Measurements from ENCODE around the gene SLC22A23. TPM values are rescaled to one million over a fixed set of nuclear protein-coding genes. Genes with fewer than 3 reads are reported as not detected.

SLC22A23 gene
- total RNA-seq, 1 experiment from 2014 or later: 5.7 TPM

DNA sequence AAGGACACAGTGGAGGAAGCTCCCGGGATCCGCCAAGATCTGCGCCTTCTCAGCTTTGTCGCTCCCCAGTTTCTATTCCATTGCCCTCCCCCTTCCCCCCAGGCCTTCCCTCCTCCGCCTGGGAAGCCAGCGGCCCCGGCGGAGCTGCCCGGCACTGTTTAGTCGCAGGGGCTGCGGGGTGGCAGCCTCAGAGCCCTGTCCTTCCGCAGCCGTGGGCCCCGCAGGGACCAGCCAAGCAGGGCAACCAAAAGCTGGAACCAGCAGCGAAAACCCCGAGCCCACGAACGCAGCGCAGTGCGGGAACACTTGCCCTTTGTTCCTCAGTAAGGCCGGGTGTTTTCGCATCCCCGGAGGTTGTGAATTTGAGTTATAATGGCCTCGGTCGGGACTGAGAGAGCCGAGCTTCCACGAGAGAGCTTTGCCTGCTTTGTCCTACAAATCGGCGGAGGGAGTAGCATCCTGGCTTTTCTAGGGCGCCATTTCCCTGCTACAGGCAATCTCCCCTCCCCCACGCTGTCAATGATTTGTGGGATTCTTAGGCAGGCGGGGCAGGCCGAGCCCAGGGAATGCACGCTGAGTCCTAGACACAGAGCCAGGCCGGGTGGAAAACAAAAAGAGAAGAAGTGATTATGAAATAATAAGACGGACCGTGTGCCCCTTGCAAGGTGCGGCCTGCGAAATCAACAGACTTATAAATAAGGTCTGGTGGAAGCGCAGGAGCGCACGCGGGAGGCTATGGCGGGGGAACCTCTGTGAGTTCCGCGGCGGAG is 225.4 kb downstream of the SLC22A23 start:
- H3K4me3 ChIP-seq (ENCODE audit: low read length): peak overlapping the region; percentile 83

DNA sequence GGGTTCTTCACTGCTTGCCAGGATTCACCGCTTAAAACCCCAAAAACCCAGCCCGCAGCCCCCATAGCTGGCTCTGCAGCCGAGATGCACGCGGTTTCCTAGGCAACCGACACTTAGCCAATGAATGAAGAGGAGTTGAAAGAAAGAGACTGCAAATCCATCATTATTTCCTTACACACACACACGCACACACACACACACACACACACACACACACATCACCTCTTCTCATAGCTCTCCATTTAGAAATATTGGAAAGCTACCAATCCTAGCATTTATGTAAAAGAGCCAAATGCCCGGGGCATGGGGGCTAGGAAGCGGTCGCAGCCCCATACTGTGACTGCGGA is 226.0 kb downstream of the SLC22A23 start:
- DNase-seq (no peak), ATAC-seq (no peak; the same call in 1 of the 2 replicates)
- Histone ChIP-seq H3K27ac (ENCODE audit: low read length) (no peak overlapping the region), H3K9me3 (ENCODE audit: low read length) (no peaks in the 10 kb centered on the region), H2AFZ (ENCODE audit: low read length) (peak overlapping the region; percentile 87), H3K79me2 (ENCODE audit: low read length) (no peaks in the 10 kb centered on the region), H3K9ac (ENCODE audit: low read length) (peak overlapping the region; percentile 51), H3K36me3 (ENCODE audit: low read depth, low read length) (no peaks in the 10 kb centered on the region), H3F3A (ENCODE audit: low read length, unreplicated experiment) (no peaks in the 10 kb centered on the region), H3K4me1 (ENCODE audit: insufficient read depth, low read length) (peaks cover 29% of the 10 kb centered on the region), H3K4me3 (ENCODE audit: low read length) (peak overlapping the region; percentile 83), H4K20me1 (ENCODE audit: low read length) (no peaks in the 10 kb centered on the region), H3K27me3 (ENCODE audit: low read length) (peaks cover 63% of the 10 kb centered on the region), H3K4me2 (ENCODE audit: low read length) (peak overlapping the region; percentile 91), H3K9me2 (replicated peaks; ENCODE audit: low read length) (no peaks in the 10 kb centered on the region)
- ChIA-PET CTCF (interaction anchor here (0.6 to 0.7 kb wide), 2 partner anchors 10 to 106 kb away, joined by 5 read pairs; no protein-coding TSS in a partner anchor), POLR2A (ENCODE audit: unreplicated experiment) (interaction anchor here (0.5 to 1.0 kb wide), 3 partner anchors 69 to 82 kb away, joined by 3 to 4 read pairs (median 3); partner anchors contain the start of gene TUBB2A)
- TF ChIP-seq, protein P1, sequence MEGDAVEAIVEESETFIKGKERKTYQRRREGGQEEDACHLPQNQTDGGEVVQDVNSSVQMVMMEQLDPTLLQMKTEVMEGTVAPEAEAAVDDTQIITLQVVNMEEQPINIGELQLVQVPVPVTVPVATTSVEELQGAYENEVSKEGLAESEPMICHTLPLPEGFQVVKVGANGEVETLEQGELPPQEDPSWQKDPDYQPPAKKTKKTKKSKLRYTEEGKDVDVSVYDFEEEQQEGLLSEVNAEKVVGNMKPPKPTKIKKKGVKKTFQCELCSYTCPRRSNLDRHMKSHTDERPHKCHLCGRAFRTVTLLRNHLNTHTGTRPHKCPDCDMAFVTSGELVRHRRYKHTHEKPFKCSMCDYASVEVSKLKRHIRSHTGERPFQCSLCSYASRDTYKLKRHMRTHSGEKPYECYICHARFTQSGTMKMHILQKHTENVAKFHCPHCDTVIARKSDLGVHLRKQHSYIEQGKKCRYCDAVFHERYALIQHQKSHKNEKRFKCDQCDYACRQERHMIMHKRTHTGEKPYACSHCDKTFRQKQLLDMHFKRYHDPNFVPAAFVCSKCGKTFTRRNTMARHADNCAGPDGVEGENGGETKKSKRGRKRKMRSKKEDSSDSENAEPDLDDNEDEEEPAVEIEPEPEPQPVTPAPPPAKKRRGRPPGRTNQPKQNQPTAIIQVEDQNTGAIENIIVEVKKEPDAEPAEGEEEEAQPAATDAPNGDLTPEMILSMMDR (conservative IDR thresholded peaks at IDR 0.05; ENCODE audit: low read depth, low read length): no peak
- TF ChIP-seq EZH2 (IDR thresholded peaks at IDR 0.05; ENCODE audit: low read length, unreplicated experiment) (no peak), EZH2phosphoT487 (IDR thresholded peaks at IDR 0.05; ENCODE audit: borderline replicate concordance, low read length) (no peak)
- no TSS peak for BruUV-seq (replicated peaks)
- intact Hi-C loops (cut with micrococcal nuclease): no loop called here

More for the DNA sequence above, 225.4 kb downstream of the SLC22A23 start:
- Histone ChIP-seq H2AFZ (ENCODE audit: low read length) (peak overlapping the region; percentile 87), H3K27ac (ENCODE audit: low read length) (no peak overlapping the region), H3K36me3 (ENCODE audit: low read depth, low read length) (no peaks in the 10 kb centered on the region), H3K9me3 (ENCODE audit: low read length) (no peaks in the 10 kb centered on the region), H3K9me2 (replicated peaks; ENCODE audit: low read length) (no peaks in the 10 kb centered on the region), H4K20me1 (ENCODE audit: low read length) (no peaks in the 10 kb centered on the region), H3K9ac (ENCODE audit: low read length) (peak overlapping the region; percentile 51), H3F3A (ENCODE audit: low read length, unreplicated experiment) (no peaks in the 10 kb centered on the region), H3K4me1 (ENCODE audit: insufficient read depth, low read length) (peaks cover 29% of the 10 kb centered on the region), H3K79me2 (ENCODE audit: low read length) (no peaks in the 10 kb centered on the region), H3K27me3 (ENCODE audit: low read length) (peaks cover 57% of the 10 kb centered on the region), H3K4me2 (ENCODE audit: low read length) (peak overlapping the region; percentile 91)
- peak; percentile 70 for DNase-seq
- no TSS peak for BruUV-seq (replicated peaks)
- ChIA-PET POLR2A (ENCODE audit: unreplicated experiment) (interaction anchor here (0.5 to 1.0 kb wide), 3 partner anchors 69 to 82 kb away, joined by 3 to 4 read pairs (median 3); partner anchors contain the start of gene TUBB2A), CTCF (interaction anchor here (0.6 kb wide), 1 partner anchor 107 kb away, joined by 5 read pairs; no protein-coding TSS in a partner anchor)
- intact Hi-C loops (cut with micrococcal nuclease): no loop called here
- TF ChIP-seq EZH2 (IDR thresholded peaks at IDR 0.05; ENCODE audit: low read length, unreplicated experiment) (no peak), EZH2phosphoT487 (IDR thresholded peaks at IDR 0.05; ENCODE audit: borderline replicate concordance, low read length) (no peak)
- TF ChIP-seq, protein P1 (conservative IDR thresholded peaks at IDR 0.05; ENCODE audit: low read depth, low read length): no peak
- peak; percentile 66 for ATAC-seq

All from PC-3 (cell line).